ACHN (cell line): Measurements from ENCODE around the gene CSAD.
A peak's percentile ranks its signal among the peaks of the same experiment; 100 is the strongest.
"Not testable (repeated sequence)": the region's sequence is repeated elsewhere in the genome, so short reads cannot be mapped to it uniquely, and the experiment has no call there.

Source experiments
- DNase-seq: peaks from one replicate; pipeline ENCODE4 v3.0.0-alpha.2; 2015
- in situ Hi-C: cut with HindIII; loops from 2 replicates; pipeline ENCODE4 v1.10.0; 2017; ENCODE audit warnings: low sequenced_read_pairs, low pct_ligation_motif_present, low pct_unique_long_range_greater_than_20kb

CSAD gene

DNA sequence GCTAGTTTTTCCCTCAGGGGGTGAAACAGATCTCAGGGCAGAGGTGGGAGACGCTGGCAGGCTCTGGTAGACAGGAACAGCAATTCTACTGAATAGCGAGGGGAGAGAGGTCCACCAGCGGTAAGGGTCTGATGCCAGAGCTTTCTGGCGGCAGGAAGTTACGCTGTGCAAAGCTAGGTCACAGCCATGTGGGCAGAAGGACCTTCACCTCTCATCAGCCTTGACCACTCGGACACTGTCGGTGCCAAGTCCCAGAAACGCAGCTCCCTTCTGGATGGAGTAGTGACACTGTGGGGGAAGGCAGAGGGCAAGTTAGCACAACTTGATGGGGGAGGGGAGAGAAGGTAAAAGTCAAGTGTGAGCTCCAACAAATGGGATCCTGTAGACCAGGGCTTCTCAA lies 10.5 kb downstream of the CSAD start:
- no peak for DNase-seq
- in situ Hi-C loops: no loop called here

DNA sequence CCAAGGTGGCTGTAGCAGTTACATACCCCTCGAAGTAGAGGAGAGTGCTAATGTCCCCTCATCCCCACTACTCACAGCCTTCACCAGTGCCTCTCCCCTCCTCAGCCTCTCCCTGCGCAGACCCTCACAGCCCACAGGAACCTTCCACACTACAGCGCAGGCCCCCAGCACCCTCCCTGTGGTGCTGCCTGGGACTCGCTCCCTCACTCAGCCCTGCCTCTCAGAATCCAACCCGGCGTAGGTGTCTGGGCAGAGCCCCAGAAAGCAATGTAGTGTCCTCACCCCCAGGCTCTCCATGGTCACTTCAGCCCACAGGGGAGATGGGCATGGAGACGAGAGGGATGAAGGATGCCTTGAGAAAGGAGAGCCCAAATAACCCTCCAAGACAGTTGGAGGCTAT lies 11.1 kb downstream of the CSAD start:
- no peak for DNase-seq
- in situ Hi-C loops: no loop called here

DNA sequence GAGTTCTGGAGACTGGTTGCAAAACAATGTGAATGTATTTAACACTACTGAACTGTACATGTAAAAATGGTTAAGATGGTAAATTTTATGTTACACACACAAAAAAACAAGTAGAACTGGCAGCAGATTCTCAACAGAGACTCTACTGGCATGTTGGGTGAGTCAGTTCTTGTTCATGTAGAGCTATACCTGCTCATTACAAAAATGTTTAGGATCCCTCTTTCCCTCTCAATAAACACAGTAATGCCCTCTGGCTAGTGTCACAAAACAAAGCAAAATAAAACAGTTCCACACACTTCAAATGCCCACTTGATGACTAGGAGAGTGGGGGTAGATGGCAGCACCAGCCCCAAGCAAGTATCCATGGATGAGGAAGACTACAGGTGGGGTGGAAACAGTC lies 13.9 kb downstream of the CSAD start:
- DNase-seq: no peak
- in situ Hi-C loops: no loop called here

DNA sequence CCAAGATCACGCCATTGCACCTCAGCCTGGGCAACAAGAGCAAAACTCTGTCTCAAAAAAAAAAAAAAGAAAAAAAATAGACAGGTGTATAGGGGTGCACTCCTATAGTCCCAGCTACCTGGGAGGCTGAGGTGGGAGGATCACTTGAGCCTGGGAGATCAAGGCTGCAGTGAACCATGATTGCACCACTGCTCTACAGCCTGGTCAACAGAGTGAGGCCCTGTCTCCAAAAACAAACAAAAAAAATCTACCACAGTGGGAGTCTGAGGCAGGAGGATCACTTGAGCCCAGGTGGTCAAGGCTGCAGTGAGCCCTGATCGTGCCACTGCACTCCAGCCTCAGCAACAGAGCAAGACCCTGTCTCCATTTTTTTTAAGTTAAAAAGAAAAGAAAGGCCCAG lies 17.7 kb downstream of the CSAD start:
- DNase-seq, in situ Hi-C loops: not testable (repeated sequence)

DNA sequence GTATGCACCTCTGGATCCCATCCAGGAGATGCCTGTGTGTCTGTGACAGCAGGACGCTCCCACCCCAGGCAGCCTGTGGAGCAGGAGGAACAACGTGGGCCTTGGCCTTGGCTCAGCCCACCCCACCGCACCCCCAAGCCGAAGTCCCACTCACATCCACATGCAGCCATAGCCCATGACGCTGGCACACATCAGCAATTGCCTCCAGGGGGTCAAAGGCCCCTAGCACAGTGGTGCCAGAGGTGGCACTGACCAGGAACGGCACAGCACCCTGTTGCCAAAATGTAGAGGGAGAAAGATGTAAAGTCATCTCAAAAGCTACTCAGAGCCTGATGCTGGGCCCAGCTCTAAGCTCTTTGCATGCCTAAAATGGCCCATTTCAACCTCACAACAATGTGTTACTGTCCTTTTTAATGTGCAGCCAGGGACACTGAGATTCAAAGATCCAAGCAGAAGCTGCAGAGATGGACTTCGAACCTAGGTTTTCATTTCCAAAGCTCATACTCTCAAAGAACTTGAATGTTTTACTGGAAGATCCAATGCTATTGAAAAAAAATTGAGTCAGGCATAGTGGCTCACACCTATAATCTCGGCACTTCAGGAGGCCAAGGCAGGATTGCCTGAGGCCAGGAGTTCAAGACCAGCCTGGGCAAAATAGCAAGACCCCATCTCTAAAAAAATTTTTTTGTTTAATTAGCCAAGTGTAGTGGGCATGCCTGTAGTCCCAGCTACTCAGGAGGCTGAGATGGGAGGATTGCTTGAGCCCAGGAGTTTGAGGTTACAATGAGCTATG lies 19.4 kb downstream of the CSAD start:
- DNase-seq: no peak
- in situ Hi-C loops: no loop called here

DNA sequence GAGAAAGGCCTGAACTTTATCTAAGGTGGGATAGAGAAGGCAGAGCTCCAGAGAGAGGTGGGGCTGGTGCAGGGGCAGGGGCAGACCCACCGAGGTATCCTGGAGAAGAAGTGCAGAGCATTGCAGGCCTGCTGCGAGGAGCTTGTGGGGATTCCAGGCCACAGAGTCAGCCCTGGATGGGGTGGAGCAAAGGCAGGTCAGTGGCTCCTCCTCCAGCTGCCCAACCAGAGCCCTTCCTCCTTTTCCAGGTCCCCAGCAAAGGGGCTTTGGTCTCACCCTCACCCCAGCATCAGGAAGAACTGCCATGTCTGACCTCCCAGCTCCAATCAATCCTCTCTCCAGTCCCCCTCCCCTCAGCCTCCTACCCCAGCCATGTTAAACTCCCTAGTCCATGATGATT lies 20.1 kb downstream of the CSAD start:
- in situ Hi-C loops: no loop called here
- DNase-seq: no peak

DNA sequence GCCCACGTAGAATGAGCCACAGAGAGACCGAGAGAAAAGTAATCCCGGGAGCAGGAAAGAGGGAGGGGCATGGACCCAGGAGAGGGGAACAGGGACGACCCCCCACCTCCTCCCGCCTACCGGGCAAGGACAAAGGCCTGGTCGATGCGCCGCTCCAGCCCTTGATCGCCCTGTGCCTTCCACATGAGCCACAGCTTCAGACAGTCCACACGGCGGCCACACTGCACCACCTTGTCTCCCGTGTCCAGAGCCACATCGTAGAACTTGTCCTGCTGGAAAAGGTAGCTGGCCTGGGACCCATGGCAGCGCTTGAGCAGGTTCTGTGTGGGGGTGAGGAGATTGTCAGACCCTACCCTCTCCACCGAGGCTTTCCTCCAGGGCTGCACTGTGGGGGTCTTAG lies 20.7 kb downstream of the CSAD start:
- in situ Hi-C loops: no loop called here
- no peak for DNase-seq

DNA sequence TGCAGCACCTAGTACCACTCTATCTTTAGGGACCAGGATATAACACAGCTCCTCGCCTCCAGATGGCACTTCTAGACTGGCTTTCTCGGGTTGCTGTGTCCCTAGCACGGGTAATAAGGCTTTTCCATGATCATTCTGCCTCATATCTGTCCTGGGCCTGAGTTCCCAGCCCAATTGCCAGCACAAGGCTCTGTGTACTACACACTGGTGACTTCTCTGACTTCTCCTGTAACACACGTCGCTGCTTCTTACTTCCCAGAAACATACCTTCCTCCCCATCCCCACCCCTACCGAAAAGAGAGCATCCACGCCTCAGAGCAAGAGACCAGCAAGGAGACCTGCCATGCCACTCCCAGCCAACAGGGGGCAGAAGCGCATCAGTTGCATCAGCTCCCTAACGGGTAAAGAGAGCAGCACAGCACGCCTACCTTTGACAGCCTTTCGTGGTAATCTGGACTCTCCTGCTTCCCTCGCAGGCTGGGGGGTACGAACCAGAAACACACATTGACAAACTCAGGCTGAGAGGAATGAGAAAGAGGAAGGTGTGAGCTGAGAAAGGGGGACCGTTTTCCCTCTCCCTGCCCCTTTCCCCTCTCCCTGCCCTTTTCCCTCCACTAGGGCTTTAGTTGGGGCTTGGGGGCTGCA lies 21.4 kb downstream of the CSAD start:
- in situ Hi-C loops: no loop called here
- peak; percentile 87 for DNase-seq

DNA sequence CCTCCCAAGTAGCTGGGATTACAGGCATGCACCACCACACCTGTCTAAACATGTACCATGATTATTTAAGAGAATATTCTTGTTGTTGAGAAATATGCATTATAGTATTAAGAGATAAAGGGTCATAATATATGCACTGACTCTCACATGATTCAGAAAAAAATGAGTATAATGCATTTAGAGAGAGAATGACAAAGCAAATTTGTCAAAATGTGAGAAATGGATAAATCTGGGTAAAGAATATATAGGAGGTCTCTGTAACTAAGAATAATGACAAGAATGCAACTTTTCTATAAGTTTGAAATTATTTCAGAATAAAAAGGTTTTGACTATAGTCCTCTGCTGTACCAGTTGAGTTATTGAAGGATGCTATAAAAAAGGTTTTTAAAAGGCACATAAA lies 28.3 kb downstream of the CSAD start:
- DNase-seq: no peak
- in situ Hi-C loops: no loop called here

DNA sequence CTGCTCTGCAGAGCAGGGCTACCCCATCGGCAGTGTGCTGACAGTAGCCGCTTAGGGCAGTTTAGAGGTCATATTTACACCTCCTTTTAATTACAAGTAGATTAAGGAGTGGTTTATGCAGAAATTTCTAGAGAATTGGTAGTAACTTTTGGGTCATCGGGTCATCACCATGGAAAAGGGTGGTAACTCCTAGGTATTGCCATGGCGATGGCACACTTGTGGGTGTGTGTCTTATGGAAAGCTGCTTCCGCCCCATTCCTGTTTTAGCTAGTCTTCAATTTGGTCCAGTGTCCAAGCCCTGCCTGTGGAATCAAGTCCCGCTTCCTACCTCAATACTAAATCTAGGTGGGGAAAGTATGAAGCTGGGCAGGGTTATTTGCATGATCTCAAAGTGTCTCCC lies 29.7 kb downstream of the CSAD start:
- in situ Hi-C loops: no loop called here
- DNase-seq: no peak

DNA sequence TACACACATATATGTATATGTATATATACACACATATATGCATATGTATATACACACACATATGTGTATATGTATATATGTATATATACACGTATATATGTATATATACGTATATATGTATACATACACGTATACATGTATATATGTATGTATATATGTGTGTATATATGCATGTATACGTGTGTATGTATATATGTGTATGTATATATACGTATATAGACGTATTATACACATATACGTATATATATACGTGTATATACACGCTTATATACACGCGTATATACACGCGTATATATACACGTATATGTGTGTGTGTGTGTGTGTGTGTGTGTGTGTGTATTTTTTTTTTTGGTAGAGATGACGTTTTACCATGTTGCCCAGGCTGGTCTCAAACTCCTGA lies 33.1 kb downstream of the CSAD start:
- no peak for DNase-seq
- in situ Hi-C loops: no loop called here

DNA sequence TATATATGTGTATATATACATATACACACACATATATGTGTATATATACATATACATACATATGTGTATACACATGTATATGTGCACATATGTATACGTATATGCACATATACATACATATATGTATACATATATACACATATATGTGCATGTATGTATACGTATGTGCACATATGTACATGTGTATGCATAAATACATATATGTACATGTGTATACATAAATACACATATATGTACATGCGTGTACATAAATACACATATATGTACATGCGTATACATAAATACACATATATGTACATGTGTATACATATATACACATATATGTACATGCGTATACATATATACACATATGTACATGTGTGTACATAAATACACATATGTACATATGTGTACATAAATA lies 33.5 kb downstream of the CSAD start:
- no peak for DNase-seq
- in situ Hi-C loops: no loop called here

DNA sequence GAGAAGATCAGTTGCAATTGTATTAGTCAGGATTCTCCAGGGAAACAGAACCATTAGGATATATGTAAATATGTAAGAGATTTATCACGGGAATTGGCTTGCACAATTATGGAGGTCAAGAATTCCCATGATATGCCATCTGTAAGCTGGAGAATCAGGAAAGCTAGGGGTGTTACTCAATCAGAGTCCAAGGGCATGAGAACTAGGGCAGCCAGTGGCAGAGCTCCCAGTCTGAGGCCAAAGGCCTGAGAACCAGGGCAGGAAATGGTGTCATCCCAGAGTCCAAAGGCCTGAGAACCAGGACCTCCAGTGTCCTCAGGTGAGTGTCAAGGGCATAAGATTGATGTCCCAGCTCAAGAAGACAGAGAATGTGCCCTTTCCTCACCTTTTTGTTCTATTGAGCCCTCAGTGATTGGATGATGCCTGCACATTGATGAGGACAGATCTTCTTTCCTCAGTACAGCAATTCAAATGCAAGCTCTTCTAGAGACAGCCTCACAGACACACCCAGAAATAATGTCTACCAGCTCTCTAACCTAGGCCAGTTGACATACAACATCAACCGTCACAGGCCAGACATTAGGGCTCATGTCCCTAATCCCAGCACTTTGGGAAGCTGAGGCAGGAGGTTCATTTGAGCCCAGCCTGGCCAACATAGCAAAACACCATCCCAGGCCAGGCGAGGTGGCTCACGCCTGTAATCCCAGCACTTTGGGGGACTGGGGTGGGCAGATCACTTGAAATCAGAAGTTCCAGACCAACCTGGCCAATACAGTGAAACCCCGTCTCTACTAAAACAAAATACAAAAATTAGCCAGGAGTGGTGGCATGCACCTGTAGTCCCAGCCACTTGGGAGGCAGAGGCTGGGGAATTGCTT lies 35.1 kb downstream of the CSAD start:
- in situ Hi-C loops: no loop called here
- no peak for DNase-seq

DNA sequence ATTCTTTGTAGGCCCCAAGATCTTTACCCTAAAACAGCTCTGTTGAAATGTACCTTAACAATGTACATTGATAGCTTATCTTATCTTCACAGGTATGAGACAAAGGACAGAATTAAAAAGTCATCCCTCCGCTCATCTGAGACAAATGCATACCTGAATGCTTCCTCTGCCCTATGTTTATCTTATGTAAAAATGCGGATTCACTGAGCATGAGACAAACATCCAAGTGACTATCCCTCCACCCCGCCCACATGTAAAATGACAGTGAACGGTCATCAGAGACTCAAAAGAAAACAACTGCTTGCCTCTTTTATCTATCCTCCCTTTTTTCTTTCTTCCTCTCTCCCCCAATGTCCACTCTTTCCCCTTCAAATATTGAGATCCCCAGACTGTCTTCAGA lies 37.4 kb downstream of the CSAD start:
- no peak for DNase-seq
- in situ Hi-C loops: no loop called here

DNA sequence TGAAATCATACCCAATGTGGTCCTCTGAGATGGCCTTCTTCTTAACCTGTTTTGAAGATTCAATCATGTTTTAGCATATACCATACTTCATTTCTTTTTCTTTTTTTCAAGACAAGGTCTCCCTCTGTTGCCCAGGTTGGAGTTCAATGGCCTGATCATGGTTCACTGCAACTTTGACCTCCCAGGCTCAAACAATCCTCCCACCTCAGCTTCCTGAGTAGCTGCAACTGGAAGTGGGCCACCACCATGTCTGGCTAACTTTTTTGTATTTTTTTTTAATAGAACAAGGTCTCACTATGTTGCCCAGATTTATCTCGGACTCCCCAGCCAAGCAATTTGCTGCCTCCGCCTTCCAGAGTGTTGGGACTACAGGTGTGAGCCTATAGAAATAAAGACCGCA lies 47.0 kb downstream of the CSAD start:
- in situ Hi-C loops: no loop called here
- DNase-seq: no peak

DNA sequence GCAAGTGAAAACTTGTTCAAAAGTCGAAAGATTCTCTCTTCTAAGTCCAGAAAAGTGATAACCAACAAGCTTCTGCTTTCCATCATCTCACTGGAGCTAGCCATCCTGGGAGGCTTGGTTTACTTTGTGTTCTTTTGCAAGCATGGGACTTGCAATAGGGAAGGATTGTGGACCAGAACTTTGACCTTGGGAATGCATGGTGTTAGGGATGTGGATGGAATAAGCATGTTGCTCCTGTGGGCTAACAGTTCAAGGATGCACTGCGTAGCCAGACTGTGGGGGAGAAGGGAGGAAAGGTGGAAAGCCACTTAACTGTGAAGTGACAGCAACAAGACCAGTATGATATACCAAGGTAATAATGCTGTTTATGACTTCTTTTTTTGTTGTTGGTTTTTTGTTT lies 48.9 kb downstream of the CSAD start:
- in situ Hi-C loops: no loop called here
- no peak for DNase-seq

DNA sequence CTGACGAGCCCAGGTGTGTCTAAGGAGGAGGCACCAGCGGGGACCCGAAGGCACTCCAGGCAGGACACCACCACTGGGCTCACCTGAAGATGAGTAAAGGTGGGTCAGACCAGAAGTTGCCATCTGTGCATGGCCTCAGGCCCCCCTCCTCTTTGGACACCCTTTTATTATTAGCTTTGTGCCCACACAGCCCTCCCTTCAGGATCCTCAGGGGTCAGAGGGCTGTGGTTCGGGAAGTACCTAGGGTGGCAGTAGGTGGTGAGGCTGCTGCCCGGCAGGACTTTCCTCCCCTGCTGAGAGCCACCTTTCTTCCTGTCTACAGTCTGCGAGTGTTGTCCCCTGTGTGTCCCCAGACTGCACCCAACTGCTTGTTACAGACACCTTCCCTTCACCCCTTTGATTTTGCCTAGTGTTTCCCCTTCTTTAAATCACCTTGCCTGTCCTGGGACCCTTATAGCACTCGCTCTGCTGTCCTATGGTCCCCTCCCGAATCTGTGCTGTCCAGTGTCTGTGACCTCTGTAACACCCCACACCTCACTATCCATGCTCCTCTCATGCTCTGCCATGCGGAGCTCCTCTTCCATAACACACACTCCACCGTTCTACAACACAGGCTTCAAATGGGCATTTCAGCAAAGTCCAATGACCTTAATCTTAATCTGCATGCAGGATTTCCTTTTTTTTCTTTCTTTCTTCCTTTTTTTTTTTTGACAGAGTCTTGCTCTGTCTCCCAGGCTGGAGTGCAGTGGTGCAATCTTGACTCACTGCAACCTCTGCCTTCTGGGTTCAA lies 51.8 kb downstream of the CSAD start:
- in situ Hi-C loops: no loop called here
- DNase-seq: no peak

DNA sequence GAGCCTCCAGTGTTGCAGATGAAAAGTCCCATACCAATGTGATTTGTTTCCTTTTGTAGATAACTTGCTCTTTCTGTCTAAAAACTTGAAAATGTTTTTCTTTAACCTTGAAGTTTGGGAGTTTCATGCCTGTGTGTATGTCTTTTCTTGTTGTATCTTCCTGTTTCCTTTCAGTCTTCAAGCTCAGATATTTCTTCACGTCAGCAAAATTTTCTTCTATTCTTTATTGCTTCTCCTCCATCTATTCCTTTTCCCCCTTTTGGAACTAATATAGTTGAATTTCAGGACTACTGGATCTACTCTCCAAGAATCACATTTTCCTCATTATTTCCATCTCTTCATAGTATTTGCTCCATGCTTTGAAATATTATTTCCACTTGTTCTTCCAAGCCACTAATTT lies 53.6 kb downstream of the CSAD start:
- no peak for DNase-seq
- in situ Hi-C loops: no loop called here

DNA sequence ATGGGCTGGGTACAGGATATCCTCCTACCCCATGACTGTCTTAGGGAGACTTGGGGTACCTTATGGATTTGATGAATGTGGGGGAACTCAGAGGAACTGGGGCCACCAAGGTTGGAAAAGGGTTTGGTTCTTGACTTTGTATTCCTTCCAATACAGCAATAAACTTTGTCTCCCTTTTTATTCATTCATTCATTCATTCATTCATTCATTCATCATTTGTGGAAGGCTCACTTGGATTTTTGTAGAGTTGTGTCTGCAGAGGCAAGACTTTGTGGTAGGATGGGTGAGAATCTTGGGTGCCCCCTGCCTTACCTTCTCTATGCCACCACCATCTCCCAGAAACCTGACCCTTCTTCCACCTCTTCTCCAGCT lies 56.4 kb downstream of the CSAD start:
- DNase-seq: no peak
- in situ Hi-C loops: no loop called here
